Esophagus (tissue), 2 donors: ENCODE data around the gene GPR171. TPM values are rescaled to one million over a fixed set of nuclear protein-coding genes. Genes with fewer than 3 reads are reported as not detected.

ENCODE experiments used
- H3K27ac ChIP-seq, 2 donors: one replicate each; pipeline ENCODE4 v1.5.1; 2013; ENCODE audit warnings: low read depth in 2 of 2, mild to moderate bottlenecking in 2 of 2, inconsistent platforms in 1 of 2, low read length in 1 of 2, moderate library complexity in 1 of 2
- H3K27me3 ChIP-seq, 2 donors: one replicate each; pipeline ENCODE4 v1.6.1; 2013; ENCODE audit warnings: low read length in 2 of 2, control low read depth in 1 of 2, mild to moderate bottlenecking in 1 of 2; ENCODE audit not compliant: insufficient read depth in 2 of 2, control insufficient read depth in 1 of 2
- H3K36me3 ChIP-seq, 2 donors: one replicate each; pipeline ENCODE4 v1.6.1; 2013; ENCODE audit warnings: low read length in 1 of 2; ENCODE audit not compliant: control insufficient read depth in 2 of 2, insufficient read depth in 2 of 2
- H3K4me1 ChIP-seq, 2 donors: one replicate each; pipeline ENCODE4 v1.6.1; 2013; ENCODE audit warnings: low read length in 1 of 2; ENCODE audit not compliant: control insufficient read depth in 2 of 2, insufficient read depth in 2 of 2
- H3K4me3 ChIP-seq, 2 donors: one replicate each; pipeline ENCODE4 v1.5.1; 2013; ENCODE audit warnings: low read length in 2 of 2, mild to moderate bottlenecking in 2 of 2, low read depth in 1 of 2, moderate library complexity in 1 of 2
- H3K9me3 ChIP-seq, 2 donors: one replicate each; pipeline ENCODE4 v1.6.1; 2013; ENCODE audit warnings: mild to moderate bottlenecking in 2 of 2, low read depth in 1 of 2, low read length in 1 of 2, moderate library complexity in 1 of 2; ENCODE audit not compliant: control insufficient read depth in 2 of 2, insufficient read depth in 1 of 2
- WGBS, 2 donors: extraction: QIAGEN DNeasy Blood & Tissue Kit; methylation state at CpG; one replicate each; pipeline ENCODE4 v1.1.7; 2013; 5-methylcytosine and 5-hydroxymethylcytosine counted together
- polyA plus RNA-seq, 2 donors: library from polyadenylated mRNA; stranded (reverse); fragments of 200-250 nt; gene quantifications; one replicate each; pipeline ENCODE4 v1.2.3, GENCODE V29; 2013
- donor health status: healthy with polysubstance abuse.
- donor health status: Bipolar disorder and iron deficiency.

The GPR171 gene
- polyA plus RNA-seq, 2 donors, result 0.52 to 1.5 TPM

- Histone ChIP-seq H3K4me1 (peaks cover 0 to 3% of the 10 kb centered on the region in 2 donors), H3K9me3 (no peaks in the 10 kb centered on the region), H3K4me3 (no peak overlapping the region), H3K27me3 (no peaks in the 10 kb centered on the region), H3K27ac (no peak overlapping the region), H3K36me3 (no peaks in the 10 kb centered on the region)
- 83% methylated on average over 3 of the region's 3 CpGs for WGBS, 2 donors
Observed at GRCh38 chr3:151216641-151217607, 13.9 kb upstream of the GPR171 start.

GRCh38 chr3:151214459-151214858 is 11.4 kb upstream of the GPR171 start:
- Histone ChIP-seq H3K27me3 (no peaks in the 10 kb centered on the region), H3K36me3 (no peaks in the 10 kb centered on the region), H3K4me3 (no peak overlapping the region), H3K4me1 (peaks cover 0 to 3% of the 10 kb centered on the region in 2 donors), H3K9me3 (no peaks in the 10 kb centered on the region), H3K27ac (no peak overlapping the region)
- 75 to 84% methylated on average over 1 of the region's 1 CpG for WGBS, 2 donors

DNA sequence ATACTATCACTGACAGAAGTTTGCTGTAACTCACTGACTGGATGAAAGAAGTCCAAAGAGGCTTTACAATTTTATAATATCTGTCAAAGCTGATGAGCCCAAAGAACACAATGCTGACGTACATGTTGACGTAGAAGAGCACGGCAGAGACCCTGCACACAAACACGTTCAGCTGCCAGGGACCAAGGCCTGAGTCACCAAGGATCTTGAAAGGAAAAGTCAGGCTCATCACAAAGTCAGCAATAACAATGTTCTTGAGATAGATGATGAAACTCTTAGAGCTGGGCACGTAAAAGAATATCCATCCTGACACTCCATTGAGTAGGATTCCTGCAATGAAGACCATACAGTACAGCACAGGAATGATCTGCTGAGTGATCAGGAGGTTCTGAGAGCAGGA is 10.9 kb upstream of the GPR171 start:
- H3K9me3 ChIP-seq, result no peaks in the 10 kb centered on the region
- 88 to 89% methylated on average over 5 of the region's 5 CpGs for WGBS, 2 donors
- H3K36me3 ChIP-seq, result no peaks in the 10 kb centered on the region
- H3K4me3 ChIP-seq, result no peak overlapping the region
- no peak overlapping the region for H3K27ac ChIP-seq
- H3K4me1 ChIP-seq, result peaks cover 0 to 3% of the 10 kb centered on the region in 2 donors
- no peaks in the 10 kb centered on the region for H3K27me3 ChIP-seq

- no peak overlapping the region for H3K27ac ChIP-seq
- 76 to 79% methylated on average over 4 of the region's 4 CpGs for WGBS, 2 donors
- H3K4me1 ChIP-seq, result peaks cover 0 to 3% of the 10 kb centered on the region in 2 donors
- H3K9me3 ChIP-seq, result no peaks in the 10 kb centered on the region
- no peaks in the 10 kb centered on the region for H3K36me3 ChIP-seq
- H3K4me3 ChIP-seq, result no peak overlapping the region
- no peaks in the 10 kb centered on the region for H3K27me3 ChIP-seq
Observed at GRCh38 chr3:151213151-151213550, 10.1 kb upstream of the GPR171 start.

- no peaks in the 10 kb centered on the region for H3K27me3 ChIP-seq
- 41 to 59% methylated on average over 4 of the region's 4 CpGs for WGBS, 2 donors
- H3K36me3 ChIP-seq, result no peaks in the 10 kb centered on the region
- H3K4me3 ChIP-seq, result no peak overlapping the region
- no peaks in the 10 kb centered on the region for H3K9me3 ChIP-seq
- no peaks in the 10 kb centered on the region for H3K4me1 ChIP-seq
- H3K27ac ChIP-seq, result no peak overlapping the region
Observed at GRCh38 chr3:151210676-151211381, 7.8 kb upstream of the GPR171 start.

- Histone ChIP-seq H3K27me3 (no peaks in the 10 kb centered on the region), H3K4me1 (no peaks in the 10 kb centered on the region), H3K9me3 (no peaks in the 10 kb centered on the region), H3K4me3 (no peak overlapping the region), H3K36me3 (no peaks in the 10 kb centered on the region), H3K27ac (no peak overlapping the region)
- 76 to 77% methylated on average over 3 of the region's 3 CpGs for WGBS, 2 donors
Observed at GRCh38 chr3:151209654-151210053, 6.6 kb upstream of the GPR171 start.

- Histone ChIP-seq H3K27ac (no peak overlapping the region), H3K27me3 (no peaks in the 10 kb centered on the region), H3K9me3 (no peaks in the 10 kb centered on the region), H3K4me1 (no peaks in the 10 kb centered on the region), H3K36me3 (no peaks in the 10 kb centered on the region), H3K4me3 (no peak overlapping the region)
- whole genome bisulfite sequencing, 2 donors, result 75 to 76% methylated on average over 3 of the region's 3 CpGs
Observed at GRCh38 chr3:151206201-151206600, 3.2 kb upstream of the GPR171 start.

DNA sequence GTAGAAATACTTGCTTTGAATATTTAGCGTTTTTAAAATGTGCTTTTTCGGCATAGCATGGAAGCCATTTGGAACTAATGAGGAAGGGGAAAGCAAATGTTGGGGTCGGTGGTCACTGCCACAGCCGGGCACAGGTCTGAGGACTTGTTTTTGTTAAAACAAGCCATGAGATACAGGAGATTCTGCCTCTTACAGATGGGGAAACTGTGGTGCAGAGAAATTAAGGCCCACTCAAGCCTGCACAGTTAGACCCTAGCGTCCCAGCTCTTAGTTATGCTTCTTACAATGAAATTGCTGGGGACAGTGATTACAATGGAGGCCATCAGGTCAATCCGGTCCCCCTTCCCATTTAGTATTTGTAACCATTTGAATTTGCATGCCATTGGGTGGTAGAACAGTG is 2.5 kb upstream of the GPR171 start:
- Histone ChIP-seq H3K9me3 (no peaks in the 10 kb centered on the region), H3K36me3 (no peaks in the 10 kb centered on the region), H3K4me1 (no peaks in the 10 kb centered on the region), H3K4me3 (no peak overlapping the region), H3K27me3 (no peaks in the 10 kb centered on the region), H3K27ac (no peak overlapping the region)
- 88 to 92% methylated on average over 6 of the region's 6 CpGs for WGBS, 2 donors

DNA sequence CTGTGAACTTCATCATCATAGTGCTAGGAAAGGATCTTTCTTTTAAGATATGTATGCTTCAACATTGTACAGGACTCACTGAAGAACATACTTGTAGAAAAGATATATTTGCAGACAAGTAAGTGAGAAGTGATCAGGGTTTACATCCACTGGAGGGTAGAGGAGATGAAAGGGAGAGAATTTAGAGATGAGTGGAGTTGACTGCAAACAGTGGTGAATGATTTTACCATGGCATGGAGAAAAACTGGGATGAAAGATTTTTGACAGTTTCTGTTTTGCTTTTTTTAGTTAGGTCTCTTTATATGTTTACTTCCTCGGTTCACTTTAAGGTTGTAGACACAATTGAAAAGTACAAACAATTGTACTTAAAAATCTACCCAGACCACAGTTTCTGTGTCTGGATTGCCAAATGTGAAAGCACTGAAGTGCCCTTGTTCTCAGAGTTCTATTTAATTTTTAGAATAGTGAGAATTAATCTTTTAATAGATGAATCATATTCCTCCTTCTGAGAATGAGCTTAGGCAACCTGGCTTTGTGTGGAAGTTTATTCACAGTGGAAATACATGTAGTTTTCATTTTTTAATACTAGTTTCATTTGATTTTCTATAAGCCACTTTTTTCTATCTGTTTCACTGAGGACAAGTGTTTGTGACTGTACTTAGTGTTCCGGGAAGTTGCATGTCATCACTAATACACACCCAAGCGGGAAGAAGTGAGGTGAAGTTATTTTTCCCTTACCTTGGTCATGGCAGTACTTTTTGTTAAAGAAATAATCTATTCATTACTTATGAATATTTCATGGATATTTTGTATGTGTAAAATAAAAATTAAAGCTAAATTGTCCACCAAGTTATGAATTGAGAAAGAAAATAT is 1.8 kb upstream of the GPR171 start:
- H3K36me3 ChIP-seq, result no peaks in the 10 kb centered on the region
- no peak overlapping the region for H3K4me3 ChIP-seq
- 71 to 75% methylated on average over 3 of the region's 3 CpGs for WGBS, 2 donors
- H3K27me3 ChIP-seq, result no peaks in the 10 kb centered on the region
- H3K27ac ChIP-seq, result no peak overlapping the region
- no peaks in the 10 kb centered on the region for H3K4me1 ChIP-seq
- no peaks in the 10 kb centered on the region for H3K9me3 ChIP-seq
